HCT116 (cell line): ENCODE results near the gene MAEA.

ENCODE experiments used
- EZH2 ChIP-seq: fragments of 200-600 bp; sonication (generic); IDR thresholded peaks from 2 replicates; pipeline ENCODE4 v1.6.1; 2017; ENCODE audit warnings: antibody characterized with exemption, mixed run types
- EZH2phosphoT487 ChIP-seq: fragments of 200-600 bp; IDR thresholded peaks from 2 replicates; pipeline ENCODE4 v1.6.1; 2018; ENCODE audit warnings: antibody characterized with exemption, borderline replicate concordance
- JUND ChIP-seq: IDR thresholded peaks from 2 replicates; pipeline ENCODE4 v1.6.1; 2012
- POLR2A ChIP-seq: IDR thresholded peaks from 2 replicates; pipeline ENCODE4 v1.7.0; 2011; ENCODE audit warnings: borderline replicate concordance; ENCODE audit not compliant: insufficient read depth, insufficient read length; ENCODE audit errors: extremely low read depth
- POLR2AphosphoS5 ChIP-seq: IDR thresholded peaks from 2 replicates; pipeline ENCODE4 v1.6.1; 2011; ENCODE audit warnings: mild to moderate bottlenecking, low read depth, low read length, moderate library complexity
- SRF ChIP-seq: IDR thresholded peaks from 2 replicates; pipeline ENCODE4 v1.6.1; 2012; ENCODE audit warnings: low read depth
- TCF7L2 ChIP-seq: IDR thresholded peaks from 2 replicates; pipeline ENCODE4 v1.7.0; 2011; ENCODE audit warnings: borderline replicate concordance, inconsistent platforms; ENCODE audit not compliant: insufficient read depth, insufficient read length; ENCODE audit errors: extremely low read depth
- YY1 ChIP-seq: IDR thresholded peaks from 2 replicates; pipeline ENCODE4 v1.6.1; 2011; ENCODE audit warnings: low read length, low read depth, moderate library complexity, mild to moderate bottlenecking; ENCODE audit not compliant: insufficient replicate concordance; ENCODE audit errors: extremely low read depth
- ZNF274 ChIP-seq: fragments of 200-500 bp; sonication (Bioruptor generic); IDR thresholded peaks from 2 replicates; pipeline ENCODE4 v1.6.1; 2014; ENCODE audit warnings: mild to moderate bottlenecking, low read depth, low read length, inconsistent platforms
- TF ChIP-seq, protein P1 (sequence below): IDR thresholded peaks from 2 replicates; pipeline ENCODE4 v1.6.1; 2012
- TF ChIP-seq, protein P2 (sequence below), 3 experiments: fragments of 200-600 bp in 1 of 3; sonication (generic) in 1 of 3; IDR thresholded peaks in 2 of 3; conservative IDR thresholded peaks in 1 of 3; 2 replicates each; pipeline ENCODE4 v1.5.1; 2012 to 2017; ENCODE audit warnings: low read depth in 2 of 3, low read length in 2 of 3, antibody characterized with exemption in 1 of 3, borderline replicate concordance in 1 of 3, control low read depth in 1 of 3, mild to moderate bottlenecking in 1 of 3, mixed read lengths in 1 of 3, mixed run types in 1 of 3, moderate library complexity in 1 of 3; ENCODE audit not compliant: insufficient read depth in 1 of 3
- TF ChIP-seq, protein P3 (sequence below): IDR thresholded peaks from 2 replicates; pipeline ENCODE4 v1.6.1; 2012

DNA sequence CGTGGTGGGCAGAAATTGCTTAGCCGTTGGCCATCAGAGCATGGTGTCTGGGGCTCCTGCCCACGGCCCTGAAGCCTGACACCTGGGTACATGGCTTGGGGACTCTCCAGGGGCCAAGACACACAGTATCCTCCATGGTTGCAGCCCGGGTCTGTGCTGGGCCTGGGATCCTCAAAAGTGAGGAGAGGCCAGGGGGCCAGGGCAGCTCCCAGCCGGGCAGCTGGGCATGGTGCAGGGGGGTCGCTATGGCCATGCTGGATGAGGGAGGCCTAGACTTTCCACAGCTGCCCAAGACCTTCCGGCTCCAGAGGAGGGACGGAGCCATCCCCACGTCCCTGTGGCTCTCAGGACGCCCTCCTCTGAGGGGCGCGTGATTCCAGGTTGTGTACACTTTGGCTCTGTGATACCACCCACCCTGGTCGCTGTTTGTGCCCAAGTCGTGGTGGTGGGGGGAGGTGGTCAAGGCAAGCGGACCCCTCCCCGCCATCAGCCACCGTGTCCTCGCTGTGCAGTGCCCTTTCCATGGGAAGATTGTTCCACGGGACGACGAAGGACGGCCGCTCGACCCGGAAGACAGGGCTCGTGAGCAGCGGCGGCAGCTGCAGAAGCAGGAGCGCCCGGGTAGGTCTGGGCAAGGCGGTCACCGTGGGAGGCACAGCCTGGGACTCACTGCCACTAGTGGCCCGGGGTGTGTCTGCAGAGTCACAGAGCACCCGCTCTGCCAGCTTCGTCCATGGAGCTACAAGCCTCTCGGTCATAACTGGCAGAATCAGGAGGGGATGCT lies 90.9 kb downstream of the MAEA start:
- no peak for TF ChIP-seq EZH2
- no peak for TF ChIP-seq TCF7L2
- no peak for TF ChIP-seq POLR2A
- TF ChIP-seq, protein P1, sequence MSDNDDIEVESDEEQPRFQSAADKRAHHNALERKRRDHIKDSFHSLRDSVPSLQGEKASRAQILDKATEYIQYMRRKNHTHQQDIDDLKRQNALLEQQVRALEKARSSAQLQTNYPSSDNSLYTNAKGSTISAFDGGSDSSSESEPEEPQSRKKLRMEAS, result no peak
- TF ChIP-seq, protein P2, sequence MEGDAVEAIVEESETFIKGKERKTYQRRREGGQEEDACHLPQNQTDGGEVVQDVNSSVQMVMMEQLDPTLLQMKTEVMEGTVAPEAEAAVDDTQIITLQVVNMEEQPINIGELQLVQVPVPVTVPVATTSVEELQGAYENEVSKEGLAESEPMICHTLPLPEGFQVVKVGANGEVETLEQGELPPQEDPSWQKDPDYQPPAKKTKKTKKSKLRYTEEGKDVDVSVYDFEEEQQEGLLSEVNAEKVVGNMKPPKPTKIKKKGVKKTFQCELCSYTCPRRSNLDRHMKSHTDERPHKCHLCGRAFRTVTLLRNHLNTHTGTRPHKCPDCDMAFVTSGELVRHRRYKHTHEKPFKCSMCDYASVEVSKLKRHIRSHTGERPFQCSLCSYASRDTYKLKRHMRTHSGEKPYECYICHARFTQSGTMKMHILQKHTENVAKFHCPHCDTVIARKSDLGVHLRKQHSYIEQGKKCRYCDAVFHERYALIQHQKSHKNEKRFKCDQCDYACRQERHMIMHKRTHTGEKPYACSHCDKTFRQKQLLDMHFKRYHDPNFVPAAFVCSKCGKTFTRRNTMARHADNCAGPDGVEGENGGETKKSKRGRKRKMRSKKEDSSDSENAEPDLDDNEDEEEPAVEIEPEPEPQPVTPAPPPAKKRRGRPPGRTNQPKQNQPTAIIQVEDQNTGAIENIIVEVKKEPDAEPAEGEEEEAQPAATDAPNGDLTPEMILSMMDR (IDR thresholded peaks at IDR 0.05 in 2 of 3, conservative IDR thresholded peaks at IDR 0.05 in 1 of 3; ENCODE audit: borderline replicate concordance in 1 of 3, insufficient read depth in 1 of 3, low read depth in 2 of 3, low read length in 2 of 3), result no peak
- TF ChIP-seq, protein P3, sequence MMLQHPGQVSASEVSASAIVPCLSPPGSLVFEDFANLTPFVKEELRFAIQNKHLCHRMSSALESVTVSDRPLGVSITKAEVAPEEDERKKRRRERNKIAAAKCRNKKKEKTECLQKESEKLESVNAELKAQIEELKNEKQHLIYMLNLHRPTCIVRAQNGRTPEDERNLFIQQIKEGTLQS, result no peak
- no peak for TF ChIP-seq JUND
- TF ChIP-seq ZNF274, result no peak
- TF ChIP-seq POLR2AphosphoS5, result no peak
- TF ChIP-seq EZH2phosphoT487, result no peak
- no peak for TF ChIP-seq SRF
- TF ChIP-seq YY1, result no peak
